K562 treated with DMSO at 1 percent for 48 hours (cell line): Measurements from ENCODE around the gene ZNF555. TPM values are rescaled to one million over a fixed set of nuclear protein-coding genes. Genes with fewer than 3 reads are reported as not detected.

Experiments used
- total RNA-seq: library from RNA; unstranded; fragments of 300-600 nt; gene quantifications from 2 replicates; pipeline ENCODE4 v1.2.3, GENCODE V29; 2022; ENCODE audit warnings: low replicate concordance; ENCODE audit errors: extremely low read depth

Gene ZNF555
- total RNA-seq = not detected in 2 replicates

GRCh38 chr19:2840794-2841791, at the start of gene ZNF555:
TSS of gene ZNF555 (plus strand) at chr19:2841475. CDS start at chr19:2841573, 98 bp downstream.

GRCh38 chr19:2819540-2820111, 21.6 kb upstream of the ZNF555 start, which contains the start of gene ZNF554:
TSS of gene ZNF554 (plus strand) at chr19:2819868. CDS start at chr19:2820072, 204 bp downstream.

GRCh38 chr19:2867025-2867991, 26.0 kb downstream of the ZNF555 start, which contains the start of gene ZNF556:
TSS of gene ZNF556 (plus strand) at chr19:2867335. CDS start at chr19:2867422, 87 bp downstream.

GRCh38 chr19:2900296-2901252, 59.3 kb downstream of the ZNF555 start, which contains the start of gene ZNF57:
TSS of gene ZNF57 (plus strand) at chr19:2900928. CDS start at chr19:2901046, 118 bp downstream.

Other genes with a start within 250 kb of the ZNF555 start
- not detected in 2 replicates for gene GNG7, start 138.8 kb upstream of the ZNF555 start, total RNA-seq
- gene DIRAS1, start 120.1 kb upstream of the ZNF555 start, total RNA-seq = not detected in 2 replicates
- not detected in 2 replicates for gene SLC39A3, start 101.5 kb upstream of the ZNF555 start, total RNA-seq
- not detected in 2 replicates for gene SGTA, start 58.2 kb upstream of the ZNF555 start, total RNA-seq
- not detected in 2 replicates for gene THOP1, start 56.0 kb upstream of the ZNF555 start, total RNA-seq
- not detected in 2 replicates for gene ZNF554, start 21.6 kb upstream of the ZNF555 start, total RNA-seq
- not detected in 2 replicates for gene ZNF556, start 25.9 kb downstream of the ZNF555 start, total RNA-seq
- gene ZNF57, start 59.5 kb downstream of the ZNF555 start, total RNA-seq = not detected in 2 replicates
- gene ZNF77, start 103.5 kb downstream of the ZNF555 start, total RNA-seq = not detected in 2 replicates
- not detected in 2 replicates for gene TLE6, start 136.1 kb downstream of the ZNF555 start, total RNA-seq
- gene TLE2, start 187.8 kb downstream of the ZNF555 start, total RNA-seq = not detected in 2 replicates
- gene TLE5, start 221.0 kb downstream of the ZNF555 start, total RNA-seq = 269 TPM in 1 of 2 replicates, not detected in the other